ENCODE measurements around the gene PCBP3.
"Not testable (repeated sequence)": the region's sequence is repeated elsewhere in the genome, so short reads cannot be mapped to it uniquely, and the experiment has no call there.

The PCBP3 gene

GRCh38 chr21:45635271-45636151 lies 8.0 kb upstream of the PCBP3 start:
- DNase-seq (ENCODE audit: low read depth): no peak

- DNase-seq (ENCODE audit: low read depth): no peak
Observed at GRCh38 chr21:45636459-45636858, 7.1 kb upstream of the PCBP3 start.

GRCh38 chr21:45636951-45637646 lies 6.4 kb upstream of the PCBP3 start:
- DNase-seq (ENCODE audit: low read depth): no peak

GRCh38 chr21:45637883-45638282 lies 5.6 kb upstream of the PCBP3 start:
- no peak for DNase-seq (ENCODE audit: low read depth)

- DNase-seq (ENCODE audit: low read depth): no peak
Observed at GRCh38 chr21:45638707-45639106, 4.8 kb upstream of the PCBP3 start.

- DNase-seq (ENCODE audit: low read depth): no peak
Observed at GRCh38 chr21:45639206-45640000, 4.1 kb upstream of the PCBP3 start.

- no peak for DNase-seq (ENCODE audit: low read depth)
Observed at GRCh38 chr21:45640001-45640887, 3.3 kb upstream of the PCBP3 start.

GRCh38 chr21:45640888-45641479 lies 2.5 kb upstream of the PCBP3 start:
- no peak for DNase-seq (ENCODE audit: low read depth)

GRCh38 chr21:45641480-45642035 lies 2.0 kb upstream of the PCBP3 start:
- DNase-seq (ENCODE audit: low read depth): no peak

- DNase-seq (ENCODE audit: low read depth): no peak
Observed at GRCh38 chr21:45642122-45642813, 1.3 kb upstream of the PCBP3 start.

- no peak for DNase-seq (ENCODE audit: low read depth)
Observed at GRCh38 chr21:45644041-45644906, 749 bp downstream of the PCBP3 start.

- no peak for DNase-seq (ENCODE audit: low read depth)
Observed at GRCh38 chr21:45651921-45652320, 8.4 kb downstream of the PCBP3 start.

GRCh38 chr21:45655124-45655523 lies 11.6 kb downstream of the PCBP3 start:
- DNase-seq (ENCODE audit: low read depth): no peak

- not testable (repeated sequence) for DNase-seq (ENCODE audit: low read depth)
Observed at GRCh38 chr21:45656114-45656513, 12.6 kb downstream of the PCBP3 start.

GRCh38 chr21:45661913-45662622 lies 18.5 kb downstream of the PCBP3 start:
- not testable (repeated sequence) for DNase-seq (ENCODE audit: low read depth)

- not testable (repeated sequence) for DNase-seq (ENCODE audit: low read depth)
Observed at GRCh38 chr21:45662623-45663245, 19.2 kb downstream of the PCBP3 start.

GRCh38 chr21:45669382-45669781 lies 25.9 kb downstream of the PCBP3 start:
- no peak for DNase-seq (ENCODE audit: low read depth)

GRCh38 chr21:45670731-45671130 lies 27.2 kb downstream of the PCBP3 start:
- no peak for DNase-seq (ENCODE audit: low read depth)
